Lower leg skin (tissue), 4 donors: ENCODE measurements around the gene NR3C2. TPM values are rescaled to one million over a fixed set of nuclear protein-coding genes. Genes with fewer than 3 reads are reported as not detected.

ENCODE experiments used
- DNase-seq, 2 donors: peaks; one replicate each; pipeline ENCODE4 v3.0.0-alpha.2; 2019; ENCODE audit warnings: low spot score in 2 of 2
- H3K4me3 ChIP-seq: fragments of 200-600 bp; sonication (generic); 2 replicates; pipeline ENCODE4 v1.5.1; 2017; ENCODE audit warnings: mild to moderate bottlenecking, low read depth; ENCODE audit not compliant: poor library complexity, severe bottlenecking
- POLR2A ChIP-seq, 2 donors: fragments of 450-650 bp; IDR thresholded peaks; one replicate each; pipeline ENCODE4 v1.6.1; 2016 to 2017; ENCODE audit warnings: antibody characterized with exemption in 2 of 2, mild to moderate bottlenecking in 1 of 2, moderate library complexity in 1 of 2
- WGBS, 2 donors: methylation state at CpG; one replicate each; pipeline ENCODE4 v1.1.5; 2018; 5-methylcytosine and 5-hydroxymethylcytosine counted together
- intact Hi-C: fragments of 100-400 bp; cut with DNase I; formaldehyde crosslinking; loops from one replicate; pipeline ENCODE4 v1.15.0; 2023; ENCODE audit warnings: low total_unique reads
- total RNA-seq, 4 donors: library from RNA; depleted of rRNA; stranded (reverse); fragments of >200 nt; gene quantifications; one replicate each; pipeline ENCODE4 v1.1.0, GENCODE V29; 2016
- TF ChIP-seq, protein P1 (sequence below), 3 donors: fragments of 450-650 bp; IDR thresholded peaks; one replicate each; pipeline ENCODE4 v1.5.1; 2016; ENCODE audit warnings: antibody characterized with exemption in 3 of 3, mild to moderate bottlenecking in 3 of 3, moderate library complexity in 2 of 3

Gene NR3C2
- total RNA-seq, 4 donors from 2014 or later, result 9.7 to 21.3 (median 10.6) TPM

DNA sequence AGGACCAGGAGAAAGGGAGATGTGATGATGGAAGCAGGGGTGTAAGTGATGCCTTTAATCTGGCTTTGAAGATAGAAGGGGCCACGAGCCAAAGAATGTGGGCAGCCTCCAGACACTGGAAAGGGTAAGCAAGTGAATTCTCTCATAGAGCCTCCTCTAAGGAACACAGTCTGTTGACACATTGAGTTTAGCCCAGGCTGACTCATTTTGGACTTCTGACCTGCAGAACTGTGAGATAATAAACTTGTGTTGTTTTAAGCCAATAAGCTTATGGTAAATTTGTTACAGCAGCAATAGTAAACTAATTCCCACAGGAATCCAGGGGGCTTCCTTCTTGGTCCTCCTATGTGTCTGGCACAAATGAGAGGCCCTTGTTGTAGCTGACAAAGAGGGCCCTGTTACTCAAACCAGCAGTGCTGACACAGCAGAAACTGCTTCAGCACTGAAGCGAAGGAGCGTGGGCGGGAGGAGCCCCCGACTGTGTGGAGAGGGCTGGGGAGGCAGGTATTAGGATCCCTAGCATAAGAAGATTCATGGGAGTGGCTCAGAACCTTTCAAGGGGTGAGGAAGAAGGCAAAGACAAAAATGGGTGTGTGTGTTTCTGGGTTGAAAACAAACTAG, 268.7 kb downstream of the NR3C2 start:
- 85 to 98% methylated on average over 5 of the region's 5 CpGs for WGBS, 2 donors
- DNase-seq, result no peak
- no peak for TF ChIP-seq POLR2A (IDR thresholded peaks at IDR 0.05)
- TF ChIP-seq, protein P1, sequence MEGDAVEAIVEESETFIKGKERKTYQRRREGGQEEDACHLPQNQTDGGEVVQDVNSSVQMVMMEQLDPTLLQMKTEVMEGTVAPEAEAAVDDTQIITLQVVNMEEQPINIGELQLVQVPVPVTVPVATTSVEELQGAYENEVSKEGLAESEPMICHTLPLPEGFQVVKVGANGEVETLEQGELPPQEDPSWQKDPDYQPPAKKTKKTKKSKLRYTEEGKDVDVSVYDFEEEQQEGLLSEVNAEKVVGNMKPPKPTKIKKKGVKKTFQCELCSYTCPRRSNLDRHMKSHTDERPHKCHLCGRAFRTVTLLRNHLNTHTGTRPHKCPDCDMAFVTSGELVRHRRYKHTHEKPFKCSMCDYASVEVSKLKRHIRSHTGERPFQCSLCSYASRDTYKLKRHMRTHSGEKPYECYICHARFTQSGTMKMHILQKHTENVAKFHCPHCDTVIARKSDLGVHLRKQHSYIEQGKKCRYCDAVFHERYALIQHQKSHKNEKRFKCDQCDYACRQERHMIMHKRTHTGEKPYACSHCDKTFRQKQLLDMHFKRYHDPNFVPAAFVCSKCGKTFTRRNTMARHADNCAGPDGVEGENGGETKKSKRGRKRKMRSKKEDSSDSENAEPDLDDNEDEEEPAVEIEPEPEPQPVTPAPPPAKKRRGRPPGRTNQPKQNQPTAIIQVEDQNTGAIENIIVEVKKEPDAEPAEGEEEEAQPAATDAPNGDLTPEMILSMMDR (IDR thresholded peaks at IDR 0.05), result no peak
- intact Hi-C loops, result no loop called here
- H3K4me3 ChIP-seq, result no peak overlapping the region

DNA sequence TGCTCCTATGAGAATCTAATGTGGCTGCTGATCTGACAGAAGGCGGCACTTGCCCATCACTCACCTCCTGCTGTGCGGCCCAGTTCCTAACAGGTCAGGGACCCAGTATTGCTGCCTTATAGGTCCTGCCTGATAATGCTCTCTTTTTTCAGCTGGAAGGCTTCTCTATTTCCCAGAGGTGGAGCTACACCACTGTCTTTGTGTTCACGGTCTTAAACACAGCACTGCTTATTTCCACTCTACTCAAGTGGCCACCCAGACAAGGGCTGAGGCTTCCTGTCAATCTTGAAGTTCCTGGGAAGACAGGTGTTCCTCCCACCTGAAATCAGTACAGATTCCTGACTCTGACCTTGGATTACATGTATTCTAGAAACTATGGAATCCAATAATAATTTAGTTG, 270.6 kb downstream of the NR3C2 start:
- intact Hi-C loops, result no loop called here
- 75 to 91% methylated on average over 3 of the region's 3 CpGs for WGBS, 2 donors
- TF ChIP-seq, protein P1 (IDR thresholded peaks at IDR 0.05), result no peak
- no peak for TF ChIP-seq POLR2A (IDR thresholded peaks at IDR 0.05)

DNA sequence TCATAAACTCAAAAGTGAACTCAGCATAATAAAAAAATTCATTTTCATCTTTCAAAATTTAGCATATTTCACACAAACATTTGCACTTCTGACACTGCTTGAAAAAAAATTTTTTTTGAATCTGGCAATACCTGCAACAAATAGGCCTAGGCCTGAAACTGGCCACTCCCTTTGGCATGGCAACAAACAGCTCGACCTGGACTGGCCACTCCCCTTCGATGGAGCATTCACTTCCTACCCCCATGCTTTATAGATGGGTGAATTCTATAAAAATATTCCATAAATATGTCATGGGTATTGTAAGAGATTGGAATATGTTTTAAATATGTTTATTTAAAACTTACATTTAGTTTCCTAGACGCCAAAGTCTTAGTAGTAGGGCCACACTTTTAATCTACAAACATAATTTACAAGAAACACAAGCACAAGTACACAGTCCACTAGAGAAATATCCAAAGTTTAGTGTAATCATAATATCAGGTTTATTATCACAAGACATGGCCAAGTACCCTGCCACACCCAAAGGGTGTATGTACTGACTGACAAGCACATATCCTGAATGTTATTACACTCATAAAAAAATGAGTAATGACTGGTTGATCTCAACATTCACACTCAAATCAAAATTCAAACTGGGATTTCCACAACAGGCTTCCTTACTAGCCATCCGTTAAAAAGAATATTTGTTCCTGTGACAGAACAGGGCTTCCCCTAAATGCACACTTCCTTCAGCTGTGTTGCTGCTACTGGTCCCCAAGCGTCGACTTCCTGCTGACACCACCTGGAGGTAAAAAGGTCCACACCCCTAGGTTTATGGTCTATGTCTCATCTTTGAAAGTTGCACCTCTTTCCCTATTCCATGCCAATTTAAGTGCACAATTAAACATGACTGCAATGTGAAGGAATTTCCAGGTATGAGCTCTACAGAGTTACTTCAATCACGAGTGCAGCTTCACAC, 271.5 kb downstream of the NR3C2 start:
- WGBS, 2 donors, result 47 to 50% methylated on average over 7 of the region's 7 CpGs
- DNase-seq, result no peak
- no peak overlapping the region for H3K4me3 ChIP-seq
- intact Hi-C loops, result no loop called here
- TF ChIP-seq POLR2A (IDR thresholded peaks at IDR 0.05), result no peak
- TF ChIP-seq, protein P1 (IDR thresholded peaks at IDR 0.05), result no peak

More for the DNA sequence above, 270.6 kb downstream of the NR3C2 start:
- no peak overlapping the region for H3K4me3 ChIP-seq
- no peak for DNase-seq

DNA sequence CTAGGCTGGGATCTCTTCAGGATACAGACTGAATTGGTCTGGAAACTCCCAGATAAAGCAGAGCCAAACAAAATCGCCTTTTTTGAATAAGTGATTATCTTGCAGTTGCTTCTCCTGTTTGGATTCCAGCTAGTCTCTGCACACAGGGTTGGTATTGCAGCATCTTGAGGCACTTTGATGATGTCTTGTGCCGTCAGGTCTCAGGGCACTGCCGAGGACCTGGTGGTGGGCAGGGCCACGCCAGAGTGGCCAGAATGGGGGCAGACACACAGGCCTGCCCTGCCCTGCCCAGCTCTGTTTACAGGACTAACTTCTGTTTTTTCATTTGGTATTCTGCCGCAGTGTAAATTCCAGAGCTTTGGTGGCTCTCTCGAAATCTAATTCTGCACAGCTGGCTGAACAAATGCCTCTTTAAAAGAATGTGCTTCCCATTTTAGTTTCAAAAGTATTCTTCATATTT, 276.1 kb downstream of the NR3C2 start:
- no peak for DNase-seq
- intact Hi-C loops, result no loop called here
- H3K4me3 ChIP-seq, result no peak overlapping the region
- TF ChIP-seq, protein P1 (IDR thresholded peaks at IDR 0.05), result no peak
- no peak for TF ChIP-seq POLR2A (IDR thresholded peaks at IDR 0.05)
- WGBS, 2 donors, result 32 to 46% methylated on average over 6 of the region's 6 CpGs

DNA sequence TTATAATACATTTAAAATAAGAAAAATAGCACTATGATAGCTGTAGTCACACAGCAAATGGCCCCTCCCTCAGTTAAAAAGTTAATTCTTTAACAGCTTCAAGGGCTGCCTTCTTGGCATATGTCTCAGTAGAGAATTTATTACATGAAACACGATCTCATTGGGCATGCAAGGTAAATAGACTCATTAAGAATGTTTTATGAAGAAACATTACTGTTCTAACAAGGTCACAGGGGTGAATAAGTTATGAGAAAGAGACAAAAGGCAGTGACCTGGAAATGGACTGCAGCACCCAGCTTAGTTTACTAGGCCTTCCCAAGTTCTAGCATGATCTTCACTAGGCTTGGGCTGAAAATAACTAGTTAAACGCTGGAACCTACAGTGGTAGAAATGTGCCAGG, 277.7 kb downstream of the NR3C2 start:
- intact Hi-C loops, result no loop called here
- no peak for TF ChIP-seq POLR2A (IDR thresholded peaks at IDR 0.05)

DNA sequence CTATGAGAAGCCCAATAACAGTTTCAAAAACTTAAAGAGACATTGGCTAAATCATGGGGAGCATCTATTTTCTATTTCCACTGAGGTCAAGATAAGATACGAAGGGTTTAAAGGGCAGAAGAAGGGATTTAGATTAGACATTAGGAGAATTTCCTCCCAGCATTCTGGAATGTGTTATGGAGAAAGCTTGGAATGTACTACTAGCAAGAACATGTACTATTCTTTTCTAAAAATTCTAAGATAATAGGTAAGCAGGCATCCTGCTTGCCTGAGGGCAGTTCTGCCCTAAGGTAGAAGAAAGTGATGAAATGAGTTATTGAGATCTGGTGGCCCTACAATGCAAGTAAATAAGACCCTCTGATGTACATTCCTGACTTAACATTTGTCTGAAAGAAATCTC, 279.2 kb downstream of the NR3C2 start:
- no peak for TF ChIP-seq POLR2A (IDR thresholded peaks at IDR 0.05)
- TF ChIP-seq, protein P1 (IDR thresholded peaks at IDR 0.05), result no peak
- H3K4me3 ChIP-seq, result no peak overlapping the region
- 59 to 67% methylated on average over 1 of the region's 1 CpG for WGBS, 2 donors
- intact Hi-C loops, result no loop called here
- DNase-seq, result no peak

More for the DNA sequence above, 277.7 kb downstream of the NR3C2 start:
- no peak for DNase-seq
- no peak overlapping the region for H3K4me3 ChIP-seq
- 41 to 57% methylated on average over 2 of the region's 2 CpGs for WGBS, 2 donors
